ENCODE measurements around the gene KATNB1.

GRCh38 chr16:57801098-57801808, 65.7 kb downstream of the KATNB1 start:
- no peak for TF ChIP-seq KDM1A (IDR thresholded peaks at IDR 0.05; ENCODE audit: low read depth)
- peak; percentile 14; the same call in 1 of the 2 replicates for TF ChIP-seq PBX3 (IDR thresholded peaks at IDR 0.05)
- TF ChIP-seq EP300 (IDR thresholded peaks at IDR 0.05) = no peak; a peak in 1 of 5 replicates
- 0 out of 2 replicates have a peak, but pooled peaks have one; percentile 31 for TF ChIP-seq REST (IDR thresholded peaks at IDR 0.05)
- no peak for TF ChIP-seq CHD2 (IDR thresholded peaks at IDR 0.05; ENCODE audit: low read length, partially characterized antibody)
- no peak for TF ChIP-seq CBX8 (IDR thresholded peaks at IDR 0.05)
- TF ChIP-seq RFX5 (IDR thresholded peaks at IDR 0.05) = no peak
- no peak; the same call in 1 of the 2 replicates for TF ChIP-seq GATA3 (IDR thresholded peaks at IDR 0.05; ENCODE audit: borderline replicate concordance)
- no peak for TF ChIP-seq NR3C1 (IDR thresholded peaks at IDR 0.05)
- TF ChIP-seq CTCF (IDR thresholded peaks at IDR 0.05) = no peak

All from A549 (cell line).